ENCODE measurements around the gene OBSCN.

OBSCN gene

DNA sequence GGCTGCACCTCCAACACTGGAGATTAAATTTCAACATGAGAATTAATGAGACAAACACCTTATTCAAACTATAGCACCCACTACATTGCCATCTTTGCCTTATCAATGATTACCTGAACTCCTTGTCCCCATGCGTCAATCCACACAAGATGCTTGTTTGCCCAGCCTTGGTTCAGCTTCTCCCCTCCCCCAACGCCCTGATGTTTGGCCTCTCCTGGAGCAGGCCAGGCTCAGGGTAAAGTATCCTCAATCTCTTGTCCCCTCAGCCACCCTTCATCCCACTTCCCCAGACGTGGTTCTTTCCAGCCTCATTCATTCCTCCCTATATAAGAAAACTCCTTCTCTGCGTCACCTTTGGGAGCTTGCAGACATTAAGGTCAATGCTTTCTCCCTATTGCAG lies 220.6 kb downstream of the OBSCN start:
- DNase-seq (ENCODE audit: low read depth in 2 of 2, low spot score in 1 of 2) = no peak

All from stimulated activated CD8-positive, alpha-beta memory T cell treated with anti-CD3 and anti-CD28 coated beads, Interleukin-4, amount 100 ng/mL, for 4 hours (primary cell).